Gastrocnemius medialis (tissue), 4 donors: ENCODE data around the gene CCR4. TPM values are rescaled to one million over a fixed set of nuclear protein-coding genes. Genes with fewer than 3 reads are reported as not detected.

ENCODE experiments used
- ATAC-seq, 2 donors: fragments of 150-250 bp; one replicate each; pipeline ENCODE4 v1.9.1; 2016
- DNase-seq, 2 donors: peaks; one replicate each; pipeline ENCODE4 v3.0.0-alpha.2; 2019
- H3K27ac ChIP-seq, 4 donors: fragments of 200-600 bp; sonication (generic); 1 replicate in 1 of 4; 2 replicates in 3 of 4; pipeline ENCODE4 v1.5.1; 2016 to 2018; ENCODE audit warnings: mild to moderate bottlenecking in 2 of 4, moderate library complexity in 1 of 4
- H3K27me3 ChIP-seq, 3 donors: fragments of 200-600 bp; sonication (generic) in 2 of 3; 1 replicate in 1 of 3; 2 replicates in 2 of 3; pipeline versions ENCODE4 v1.5.1 to v1.6.0; 2016 to 2019; ENCODE audit warnings: mild to moderate bottlenecking in 1 of 3, moderate library complexity in 1 of 3
- H3K36me3 ChIP-seq, 2 donors: fragments of 200-600 bp; sonication (generic) in 1 of 2; one replicate each; pipeline ENCODE4 v1.5.1; 2017 to 2018
- H3K4me1 ChIP-seq, 2 donors: fragments of 200-600 bp; sonication (generic) in 1 of 2; one replicate each; pipeline ENCODE4 v1.5.1; 2016 to 2017; ENCODE audit warnings: mild to moderate bottlenecking in 2 of 2
- H3K4me3 ChIP-seq, 4 donors: fragments of 200-600 bp; sonication (generic) in 3 of 4; 1 replicate in 1 of 4; 2 replicates in 3 of 4; pipeline ENCODE4 v1.5.1; 2016 to 2019; ENCODE audit warnings: mild to moderate bottlenecking in 2 of 4
- H3K9me3 ChIP-seq, 3 donors: fragments of 200-600 bp; sonication (generic) in 2 of 3; 1 replicate in 1 of 3; 2 replicates in 2 of 3; pipeline ENCODE4 v1.5.1; 2016 to 2019
- CTCF ChIP-seq, 5 experiments: fragments of 450-650 bp in 3 of 5; fragments of 200-600 bp in 2 of 5; sonication (generic) in 2 of 5; IDR thresholded peaks in 4 of 5; conservative IDR thresholded peaks in 1 of 5; 1 replicate in 4 of 5; 2 replicates in 1 of 5; pipeline ENCODE4 v1.5.1; 2016 to 2019; ENCODE audit warnings: antibody characterized with exemption in 5 of 5, mild to moderate bottlenecking in 3 of 5, moderate library complexity in 3 of 5
- POLR2A ChIP-seq, 2 donors: fragments of 450-650 bp; IDR thresholded peaks; one replicate each; pipeline ENCODE4 v1.6.1; 2017; ENCODE audit warnings: antibody characterized with exemption in 2 of 2, mild to moderate bottlenecking in 2 of 2, moderate library complexity in 2 of 2
- in situ Hi-C, 4 donors: fragments of 200-750 bp; cut with MboI; loops; one replicate each; pipeline versions ENCODE4 v1.15.0 to v1.8.0; 2017; ENCODE audit warnings: low sequenced_read_pairs in 4 of 4
- intact Hi-C: fragments of 100-400 bp; cut with DNase I; formaldehyde crosslinking; loops from one replicate; pipeline ENCODE4 v1.15.1; 2023; ENCODE audit warnings: low total_unique reads
- total RNA-seq, 4 donors: library from RNA; depleted of rRNA; stranded (reverse); fragments of >200 nt; gene quantifications; one replicate each; pipeline versions ENCODE4 v1.1.0 to v1.2.3, GENCODE V29; 2016

CCR4 gene
- total RNA-seq, 4 donors from 2014 or later = 0.07 TPM; not detected in 3

DNA sequence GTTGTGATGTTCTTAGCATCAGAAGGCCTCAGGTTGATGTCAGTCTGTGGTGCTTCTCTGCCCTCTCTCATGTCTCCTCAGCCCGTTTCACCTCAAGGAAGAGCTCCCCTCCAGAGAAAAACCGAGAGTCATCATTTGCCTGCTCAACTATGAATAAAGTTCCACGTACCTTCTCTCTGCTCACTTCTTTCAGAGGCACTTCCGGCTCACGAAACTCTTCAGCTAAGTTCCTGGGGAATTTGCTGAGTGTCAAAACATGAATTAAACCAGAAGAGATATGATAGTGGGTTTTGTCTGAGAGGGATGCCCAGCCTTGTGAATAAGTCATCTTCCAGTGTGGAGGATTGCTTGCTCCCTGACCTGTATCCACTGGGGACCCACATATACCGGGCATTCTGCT is 37.7 kb downstream of the CCR4 start:
- H3K27ac ChIP-seq = no peak overlapping the region
- no peaks in the 10 kb centered on the region for H3K9me3 ChIP-seq
- no peaks in the 10 kb centered on the region for H3K4me1 ChIP-seq
- TF ChIP-seq CTCF (IDR thresholded peaks at IDR 0.05 in 4 of 5, conservative IDR thresholded peaks at IDR 0.05 in 1 of 5) = no peak
- TF ChIP-seq POLR2A (IDR thresholded peaks at IDR 0.05) = no peak
- in situ Hi-C loops = no loop called here
- H3K36me3 ChIP-seq = no peaks in the 10 kb centered on the region
- no peaks in the 10 kb centered on the region for H3K27me3 ChIP-seq
- no peak overlapping the region for H3K4me3 ChIP-seq
- ATAC-seq (no peak), DNase-seq (no peak)
- intact Hi-C loops = no loop called here

DNA sequence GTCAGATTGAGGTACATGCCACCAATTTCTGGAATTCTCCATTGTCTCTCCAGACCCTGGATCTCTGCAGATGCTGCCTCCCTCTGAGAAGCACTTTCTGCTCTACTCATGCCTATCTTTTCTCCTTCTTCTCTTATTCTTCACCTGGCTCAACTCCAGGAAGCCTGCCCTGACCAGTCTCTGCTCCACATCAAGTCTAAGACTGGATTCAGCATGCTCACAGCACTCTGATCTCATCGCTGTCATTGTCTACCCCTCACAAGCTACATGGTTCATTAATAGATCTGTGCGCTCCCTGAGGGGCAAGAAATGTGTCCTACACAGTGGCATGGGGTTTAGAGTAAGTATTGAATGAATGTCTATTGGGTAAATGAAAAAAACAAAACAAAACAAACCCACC is 38.7 kb downstream of the CCR4 start:
- no peaks in the 10 kb centered on the region for H3K27me3 ChIP-seq
- no peak for TF ChIP-seq POLR2A (IDR thresholded peaks at IDR 0.05)
- no peaks in the 10 kb centered on the region for H3K9me3 ChIP-seq
- in situ Hi-C loops (no loop called here), intact Hi-C loops (no loop called here)
- H3K36me3 ChIP-seq = no peaks in the 10 kb centered on the region
- no peak overlapping the region for H3K4me3 ChIP-seq
- no peaks in the 10 kb centered on the region for H3K4me1 ChIP-seq
- ATAC-seq (no peak), DNase-seq (no peak)
- H3K27ac ChIP-seq = no peak overlapping the region

- no peaks in the 10 kb centered on the region for H3K9me3 ChIP-seq
- intact Hi-C loops (no loop called here), in situ Hi-C loops (no loop called here)
- TF ChIP-seq CTCF (IDR thresholded peaks at IDR 0.05 in 4 of 5, conservative IDR thresholded peaks at IDR 0.05 in 1 of 5) (no peak), POLR2A (IDR thresholded peaks at IDR 0.05) (no peak)
- no peaks in the 10 kb centered on the region for H3K4me1 ChIP-seq
- no peaks in the 10 kb centered on the region for H3K27me3 ChIP-seq
- no peak overlapping the region for H3K4me3 ChIP-seq
- ATAC-seq (no peak), DNase-seq (no peak)
- peaks cover 0 to 6% of the 10 kb centered on the region in 2 donors for H3K36me3 ChIP-seq
- no peak overlapping the region for H3K27ac ChIP-seq
Measured at GRCh38 chr3:32991781-32992180, 40.3 kb downstream of the CCR4 start.

DNA sequence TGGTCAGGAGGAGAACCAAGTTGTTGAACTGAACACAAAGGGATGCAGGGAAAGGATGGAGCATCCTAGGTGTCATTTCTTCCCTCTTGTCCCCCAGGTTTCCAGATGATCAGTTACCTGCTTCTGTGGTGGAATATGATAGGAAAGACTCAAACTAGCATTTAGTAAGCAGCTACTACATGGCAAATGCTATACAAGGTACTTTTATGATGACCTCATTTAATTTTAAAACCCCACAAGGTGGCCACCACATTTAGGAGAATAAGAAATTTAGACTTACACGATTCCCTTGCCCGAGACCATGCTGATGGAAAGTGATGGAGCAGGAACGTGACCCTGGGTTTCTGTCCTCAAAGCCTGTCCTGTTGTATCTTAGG is 40.9 kb downstream of the CCR4 start:
- DNase-seq = no peak
- H3K36me3 ChIP-seq = peaks cover 0 to 6% of the 10 kb centered on the region in 2 donors
- TF ChIP-seq POLR2A (IDR thresholded peaks at IDR 0.05) = no peak
- no peak for TF ChIP-seq CTCF (IDR thresholded peaks at IDR 0.05 in 4 of 5, conservative IDR thresholded peaks at IDR 0.05 in 1 of 5)
- intact Hi-C loops = no loop called here
- H3K4me1 ChIP-seq = no peaks in the 10 kb centered on the region
- H3K27me3 ChIP-seq = no peaks in the 10 kb centered on the region
- in situ Hi-C loops = no loop called here
- H3K9me3 ChIP-seq = no peaks in the 10 kb centered on the region
- no peak for ATAC-seq
- H3K4me3 ChIP-seq = no peak overlapping the region
- H3K27ac ChIP-seq = no peak overlapping the region

DNA sequence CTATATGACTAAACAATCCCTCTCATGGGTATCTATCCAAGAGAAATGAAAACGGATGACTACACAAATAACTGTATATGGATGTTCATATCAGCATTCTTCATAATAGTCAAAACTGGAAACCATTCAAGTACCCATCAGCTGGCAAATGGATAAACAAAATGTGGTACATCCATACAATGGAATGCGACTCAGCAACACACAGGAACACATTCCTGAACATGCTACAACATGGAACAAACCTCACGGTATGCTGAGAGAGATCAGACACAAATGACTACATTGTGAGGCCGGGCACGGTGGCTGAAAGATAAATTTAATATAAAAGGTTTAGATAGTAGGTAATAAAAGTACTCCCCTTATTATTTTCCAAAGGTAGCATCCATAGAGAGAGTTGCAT is 42.6 kb downstream of the CCR4 start:
- in situ Hi-C loops = no loop called here
- intact Hi-C loops = no loop called here

More for the DNA sequence above, 42.6 kb downstream of the CCR4 start:
- H3K9me3 ChIP-seq = no peaks in the 10 kb centered on the region
- H3K27me3 ChIP-seq = no peaks in the 10 kb centered on the region
- H3K4me1 ChIP-seq = no peaks in the 10 kb centered on the region
- H3K36me3 ChIP-seq = peaks cover 0 to 6% of the 10 kb centered on the region in 2 donors
- H3K4me3 ChIP-seq = no peak overlapping the region
- no peak overlapping the region for H3K27ac ChIP-seq
- DNase-seq (no peak), ATAC-seq (no peak)
- TF ChIP-seq CTCF (IDR thresholded peaks at IDR 0.05 in 4 of 5, conservative IDR thresholded peaks at IDR 0.05 in 1 of 5) (no peak), POLR2A (IDR thresholded peaks at IDR 0.05) (no peak)
